ENCODE results near the gene SOCS6. TPM values are rescaled to one million over a fixed set of nuclear protein-coding genes. Genes with fewer than 3 reads are reported as not detected.
A peak's percentile ranks its signal among the peaks of the same experiment; 100 is the strongest.

Gene SOCS6
- total RNA-seq, 1 donor from 2014 or later, result 39.0 TPM

GRCh38 chr18:70279470-70279869 is 9.4 kb upstream of the SOCS6 start:
- DNase-seq (ENCODE audit: low spot score, unreplicated experiment), result no peak
- H3K9me3 Mint-ChIP-seq (ENCODE audit: low read depth), result no peaks in the 10 kb centered on the region
- H3K27me3 Mint-ChIP-seq, result no peaks in the 10 kb centered on the region
- TF ChIP-seq, protein P1, sequence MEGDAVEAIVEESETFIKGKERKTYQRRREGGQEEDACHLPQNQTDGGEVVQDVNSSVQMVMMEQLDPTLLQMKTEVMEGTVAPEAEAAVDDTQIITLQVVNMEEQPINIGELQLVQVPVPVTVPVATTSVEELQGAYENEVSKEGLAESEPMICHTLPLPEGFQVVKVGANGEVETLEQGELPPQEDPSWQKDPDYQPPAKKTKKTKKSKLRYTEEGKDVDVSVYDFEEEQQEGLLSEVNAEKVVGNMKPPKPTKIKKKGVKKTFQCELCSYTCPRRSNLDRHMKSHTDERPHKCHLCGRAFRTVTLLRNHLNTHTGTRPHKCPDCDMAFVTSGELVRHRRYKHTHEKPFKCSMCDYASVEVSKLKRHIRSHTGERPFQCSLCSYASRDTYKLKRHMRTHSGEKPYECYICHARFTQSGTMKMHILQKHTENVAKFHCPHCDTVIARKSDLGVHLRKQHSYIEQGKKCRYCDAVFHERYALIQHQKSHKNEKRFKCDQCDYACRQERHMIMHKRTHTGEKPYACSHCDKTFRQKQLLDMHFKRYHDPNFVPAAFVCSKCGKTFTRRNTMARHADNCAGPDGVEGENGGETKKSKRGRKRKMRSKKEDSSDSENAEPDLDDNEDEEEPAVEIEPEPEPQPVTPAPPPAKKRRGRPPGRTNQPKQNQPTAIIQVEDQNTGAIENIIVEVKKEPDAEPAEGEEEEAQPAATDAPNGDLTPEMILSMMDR (IDR thresholded peaks at IDR 0.05; ENCODE audit: unreplicated experiment), result no peak
- no peaks in the 10 kb centered on the region for H3K4me1 Mint-ChIP-seq (ENCODE audit: low read depth)
- no peak overlapping the region for H3K4me3 Mint-ChIP-seq (ENCODE audit: low read depth)
- H3K27ac Mint-ChIP-seq, result no peak overlapping the region
- H3K36me3 Mint-ChIP-seq (ENCODE audit: insufficient read depth), result no peaks in the 10 kb centered on the region

DNA sequence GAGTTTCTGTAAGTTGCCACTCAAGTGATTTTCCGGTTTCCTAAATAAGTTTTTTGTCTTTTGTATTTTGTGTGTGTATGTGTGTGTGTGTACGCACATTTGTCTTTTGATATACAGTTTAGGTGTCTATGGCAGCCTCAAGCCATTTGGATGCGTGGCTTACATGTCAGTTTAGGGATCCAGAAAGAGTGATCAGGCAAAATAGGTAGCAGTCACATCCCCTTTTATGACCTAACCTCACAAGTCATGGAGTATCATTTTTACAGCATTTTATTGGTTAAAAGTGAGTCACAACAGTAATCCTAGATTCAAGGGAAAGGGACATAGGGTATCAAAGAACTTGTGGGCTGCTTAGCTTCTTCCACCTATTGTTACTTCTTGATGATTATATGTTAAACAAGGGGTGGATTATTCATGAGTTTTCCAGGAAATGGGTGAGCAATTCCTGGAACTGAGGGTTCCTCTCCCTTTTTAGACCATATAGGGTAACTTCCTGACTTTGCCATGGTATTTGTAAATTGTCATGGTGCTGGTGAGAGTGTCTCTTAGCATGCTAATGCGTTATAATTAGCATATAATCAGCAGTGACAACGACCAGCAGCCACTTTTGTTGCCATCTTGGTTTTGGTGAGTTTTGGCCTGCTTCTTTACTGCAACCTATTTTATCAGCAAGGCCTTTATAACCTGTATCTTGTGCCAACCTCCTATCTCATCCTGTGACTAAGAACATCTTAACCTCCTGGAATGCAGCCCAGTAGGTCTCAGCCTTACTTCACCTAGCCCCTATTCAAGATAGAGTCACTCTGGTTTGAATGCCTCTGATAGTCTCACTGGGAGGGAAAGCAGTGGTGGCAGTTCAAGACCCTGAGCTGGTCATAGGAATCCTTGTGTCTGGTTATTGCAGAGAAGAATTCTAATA is 8.6 kb upstream of the SOCS6 start:
- Mint-ChIP-seq H3K27me3 (no peaks in the 10 kb centered on the region), H3K27ac (no peak overlapping the region), H3K4me3 (ENCODE audit: low read depth) (no peak overlapping the region), H3K9me3 (ENCODE audit: low read depth) (no peaks in the 10 kb centered on the region), H3K36me3 (ENCODE audit: insufficient read depth) (no peaks in the 10 kb centered on the region), H3K4me1 (ENCODE audit: low read depth) (no peaks in the 10 kb centered on the region)
- no peak for DNase-seq (ENCODE audit: low spot score, unreplicated experiment)
- TF ChIP-seq, protein P1 (IDR thresholded peaks at IDR 0.05; ENCODE audit: unreplicated experiment), result no peak

DNA sequence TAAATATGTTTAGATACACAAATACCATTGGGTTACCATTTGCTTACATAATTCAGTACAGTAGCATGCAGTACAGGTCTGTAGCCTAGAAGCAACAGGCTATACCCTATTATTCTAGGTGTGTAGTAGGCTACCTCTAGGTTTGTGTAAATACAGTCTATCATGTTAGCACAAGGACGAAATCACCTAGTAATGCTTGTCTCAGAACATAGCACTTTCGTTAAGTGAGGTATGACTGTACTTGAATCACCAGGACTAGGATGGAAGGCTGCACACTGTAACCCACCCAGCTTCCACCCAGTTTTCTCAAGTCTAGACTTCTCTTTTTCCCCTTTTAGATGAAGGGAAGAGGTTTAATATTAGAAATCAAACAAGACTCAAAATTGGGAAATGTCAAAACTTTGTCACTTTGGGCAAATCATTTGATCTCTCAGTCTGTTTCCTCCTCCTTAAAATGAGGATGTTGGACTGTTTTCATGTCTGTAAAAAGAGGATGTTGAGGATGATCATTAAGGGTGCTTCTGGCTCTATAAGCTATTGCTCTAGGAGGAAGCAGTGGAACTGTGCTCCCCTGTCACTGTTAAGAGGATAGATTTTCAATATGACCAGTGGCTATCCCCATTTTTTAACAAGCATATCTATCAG is 3.7 kb upstream of the SOCS6 start:
- DNase-seq (ENCODE audit: low spot score, unreplicated experiment), result no peak
- TF ChIP-seq, protein P1 (IDR thresholded peaks at IDR 0.05; ENCODE audit: unreplicated experiment), result no peak
- H3K27me3 Mint-ChIP-seq, result no peaks in the 10 kb centered on the region
- H3K27ac Mint-ChIP-seq, result no peak overlapping the region
- no peak overlapping the region for H3K4me3 Mint-ChIP-seq (ENCODE audit: low read depth)
- no peaks in the 10 kb centered on the region for H3K36me3 Mint-ChIP-seq (ENCODE audit: insufficient read depth)
- H3K4me1 Mint-ChIP-seq (ENCODE audit: low read depth), result peaks cover 5% of the 10 kb centered on the region
- H3K9me3 Mint-ChIP-seq (ENCODE audit: low read depth), result no peaks in the 10 kb centered on the region

DNA sequence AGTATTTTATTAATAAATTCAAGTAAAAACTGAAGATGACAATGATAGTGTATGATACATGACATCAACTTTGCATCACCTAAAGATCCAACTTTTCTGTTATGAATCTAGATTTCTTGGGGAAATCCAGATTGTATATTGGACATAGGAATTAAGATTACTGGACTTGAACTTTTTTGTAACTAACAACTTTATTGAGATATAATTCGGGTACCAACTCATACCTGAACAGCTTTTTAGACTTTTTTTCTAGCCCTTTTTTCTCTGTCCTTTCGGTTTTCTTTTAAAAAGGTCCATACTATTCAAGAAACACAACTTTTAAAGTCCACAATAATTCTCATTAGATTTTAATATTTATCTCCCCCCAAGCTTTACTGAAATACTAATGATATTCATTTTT is 1.1 kb upstream of the SOCS6 start:
- Mint-ChIP-seq H3K4me3 (ENCODE audit: low read depth) (peak overlapping the region; percentile 75), H3K36me3 (ENCODE audit: insufficient read depth) (peaks cover 1% of the 10 kb centered on the region), H3K9me3 (ENCODE audit: low read depth) (no peaks in the 10 kb centered on the region), H3K27me3 (no peaks in the 10 kb centered on the region), H3K4me1 (ENCODE audit: low read depth) (peaks cover 23% of the 10 kb centered on the region), H3K27ac (peak overlapping the region; percentile 84)
- DNase-seq (ENCODE audit: low spot score, unreplicated experiment), result no peak
- TF ChIP-seq, protein P1 (IDR thresholded peaks at IDR 0.05; ENCODE audit: unreplicated experiment), result no peak

DNA sequence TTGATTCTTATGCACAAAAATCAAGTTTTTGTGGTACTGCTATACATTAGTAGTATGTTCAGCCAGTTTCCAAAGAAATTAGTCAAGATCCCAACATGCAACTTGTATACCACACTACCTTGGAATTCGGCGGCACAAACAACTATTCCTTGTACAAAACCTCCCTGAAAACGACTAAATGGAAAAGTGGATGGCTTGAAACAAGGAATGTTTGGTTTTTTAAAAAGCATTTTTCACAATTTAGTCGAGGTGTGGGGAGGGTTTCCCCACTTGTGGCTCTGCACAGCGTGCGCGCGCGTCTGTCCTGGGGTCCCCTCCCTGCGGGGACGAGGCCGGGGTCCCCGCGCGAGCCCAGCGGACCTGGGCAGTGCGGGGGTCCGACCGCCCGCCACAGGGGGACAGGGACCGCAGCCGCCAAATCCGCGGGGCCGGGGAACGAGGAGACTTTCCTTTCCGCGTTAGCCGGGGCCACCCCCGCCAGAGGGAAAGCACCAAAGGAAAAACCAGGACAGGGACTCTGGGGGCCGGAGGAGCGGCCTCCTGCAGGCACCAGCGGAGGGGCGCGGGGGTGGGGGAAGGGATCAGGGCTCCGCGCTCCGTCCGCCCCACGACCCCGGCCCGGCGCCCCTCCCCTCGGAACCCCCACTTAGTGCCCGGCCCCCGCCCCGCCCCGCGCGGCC is 534 bp upstream of the SOCS6 start:
- H3K4me1 Mint-ChIP-seq (ENCODE audit: low read depth), result peaks cover 29% of the 10 kb centered on the region
- H3K9me3 Mint-ChIP-seq (ENCODE audit: low read depth), result no peaks in the 10 kb centered on the region
- no peaks in the 10 kb centered on the region for H3K27me3 Mint-ChIP-seq
- TF ChIP-seq, protein P1 (IDR thresholded peaks at IDR 0.05; ENCODE audit: unreplicated experiment), result no peak
- H3K4me3 Mint-ChIP-seq (ENCODE audit: low read depth), result peak overlapping the region; percentile 75
- H3K36me3 Mint-ChIP-seq (ENCODE audit: insufficient read depth), result peaks cover 1% of the 10 kb centered on the region
- DNase-seq (ENCODE audit: low spot score, unreplicated experiment), result no peak
- peak overlapping the region; percentile 84 for H3K27ac Mint-ChIP-seq
